GM12865 (cell line): ENCODE measurements around the gene ELMO1.

Source experiments
- DNase-seq: peaks from one replicate; pipeline ENCODE4 v3.0.0; 2010; ENCODE audit warnings: low read depth
- H3K4me3 ChIP-seq: 2 replicates; pipeline ENCODE4 v1.5.1; 2011; ENCODE audit warnings: mild to moderate bottlenecking, low read depth, low read length, control low read depth
- TF ChIP-seq, protein P1 (sequence below): IDR thresholded peaks from 2 replicates; pipeline ENCODE4 v1.5.1; 2011; ENCODE audit warnings: low read length, control low read depth, low read depth, inconsistent platforms; ENCODE audit not compliant: insufficient read depth; ENCODE audit errors: missing control alignments

ELMO1 gene

DNA sequence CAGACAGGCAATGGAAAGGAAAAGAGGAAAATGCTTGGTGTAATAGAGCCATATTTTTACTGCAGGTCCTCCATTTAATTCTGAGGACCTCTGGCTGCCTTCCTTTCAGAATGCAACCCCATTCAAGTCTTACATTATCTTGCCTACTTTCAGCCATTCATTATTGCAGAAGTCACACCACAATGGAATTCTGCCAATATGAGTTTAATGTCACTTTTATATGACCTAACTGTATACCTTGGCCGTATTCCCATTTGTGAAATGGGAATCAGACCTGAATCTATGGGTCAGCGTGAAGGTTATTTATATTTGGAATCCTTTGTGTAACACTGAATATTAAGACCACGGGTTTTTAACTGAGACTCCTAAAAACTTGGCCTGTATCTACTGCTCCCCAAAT is 482.6 kb downstream of the ELMO1 start:
- DNase-seq: no peak
- TF ChIP-seq, protein P1, sequence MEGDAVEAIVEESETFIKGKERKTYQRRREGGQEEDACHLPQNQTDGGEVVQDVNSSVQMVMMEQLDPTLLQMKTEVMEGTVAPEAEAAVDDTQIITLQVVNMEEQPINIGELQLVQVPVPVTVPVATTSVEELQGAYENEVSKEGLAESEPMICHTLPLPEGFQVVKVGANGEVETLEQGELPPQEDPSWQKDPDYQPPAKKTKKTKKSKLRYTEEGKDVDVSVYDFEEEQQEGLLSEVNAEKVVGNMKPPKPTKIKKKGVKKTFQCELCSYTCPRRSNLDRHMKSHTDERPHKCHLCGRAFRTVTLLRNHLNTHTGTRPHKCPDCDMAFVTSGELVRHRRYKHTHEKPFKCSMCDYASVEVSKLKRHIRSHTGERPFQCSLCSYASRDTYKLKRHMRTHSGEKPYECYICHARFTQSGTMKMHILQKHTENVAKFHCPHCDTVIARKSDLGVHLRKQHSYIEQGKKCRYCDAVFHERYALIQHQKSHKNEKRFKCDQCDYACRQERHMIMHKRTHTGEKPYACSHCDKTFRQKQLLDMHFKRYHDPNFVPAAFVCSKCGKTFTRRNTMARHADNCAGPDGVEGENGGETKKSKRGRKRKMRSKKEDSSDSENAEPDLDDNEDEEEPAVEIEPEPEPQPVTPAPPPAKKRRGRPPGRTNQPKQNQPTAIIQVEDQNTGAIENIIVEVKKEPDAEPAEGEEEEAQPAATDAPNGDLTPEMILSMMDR: no peak
- no peak overlapping the region for H3K4me3 ChIP-seq

DNA sequence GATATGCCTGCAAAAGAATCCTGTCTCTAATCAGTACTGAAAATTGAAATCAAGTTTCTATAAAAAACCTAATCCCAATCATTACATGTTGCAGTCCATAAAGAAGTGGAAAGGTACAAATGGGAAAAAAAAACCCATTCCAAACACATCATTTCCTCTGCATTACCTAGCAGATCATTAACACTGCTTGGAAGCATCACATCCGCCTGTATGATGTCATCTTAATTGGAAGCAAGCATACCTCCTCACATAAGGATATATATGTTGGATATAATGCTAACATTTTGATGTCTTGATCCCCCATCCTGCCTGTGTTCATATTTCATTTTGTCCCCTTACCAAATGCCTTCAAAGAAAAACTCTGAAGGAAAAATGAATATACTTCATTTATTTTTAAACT is 483.0 kb downstream of the ELMO1 start:
- no peak for DNase-seq
- H3K4me3 ChIP-seq: no peak overlapping the region
- TF ChIP-seq, protein P1: no peak

DNA sequence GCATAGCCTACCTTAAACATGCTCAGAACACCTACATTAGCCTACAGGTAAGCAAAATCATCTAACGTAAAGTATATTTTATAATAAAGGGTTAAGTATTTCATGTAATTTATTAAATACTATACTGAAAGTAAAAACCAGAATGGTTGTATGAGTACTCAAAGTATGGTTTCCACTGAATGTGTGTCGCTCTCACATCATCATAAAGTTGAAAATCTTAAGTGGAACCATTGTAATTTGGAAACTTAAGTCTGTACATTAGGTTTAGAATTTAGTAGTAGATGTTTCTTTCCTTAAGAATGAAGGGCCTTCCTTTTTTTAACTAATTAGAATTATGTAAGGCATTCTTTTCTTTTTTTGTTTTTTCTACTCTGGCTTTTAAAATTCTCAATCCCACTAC is 484.4 kb downstream of the ELMO1 start:
- H3K4me3 ChIP-seq: no peak overlapping the region
- DNase-seq: no peak
- TF ChIP-seq, protein P1: no peak

DNA sequence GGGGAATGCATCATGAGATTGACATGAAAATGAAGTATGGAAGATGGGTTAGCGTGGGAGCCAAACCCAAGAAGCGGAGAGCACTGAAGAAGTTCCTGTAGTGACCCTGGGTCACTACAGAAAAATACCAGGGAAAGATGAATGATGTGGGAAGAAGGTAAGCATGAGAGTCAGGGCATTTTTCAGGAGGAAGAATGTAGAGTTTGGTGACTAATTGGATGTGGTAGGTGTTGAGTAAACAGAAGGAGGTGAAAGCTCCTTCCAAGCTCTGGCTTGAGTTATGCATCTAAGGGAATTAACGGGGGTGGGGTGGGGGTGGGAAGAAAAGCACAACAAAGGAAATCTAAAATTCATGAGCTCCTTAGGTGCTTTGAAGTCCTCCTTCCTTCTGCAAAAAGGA is 486.3 kb downstream of the ELMO1 start:
- TF ChIP-seq, protein P1: no peak
- DNase-seq: no peak
- no peak overlapping the region for H3K4me3 ChIP-seq

DNA sequence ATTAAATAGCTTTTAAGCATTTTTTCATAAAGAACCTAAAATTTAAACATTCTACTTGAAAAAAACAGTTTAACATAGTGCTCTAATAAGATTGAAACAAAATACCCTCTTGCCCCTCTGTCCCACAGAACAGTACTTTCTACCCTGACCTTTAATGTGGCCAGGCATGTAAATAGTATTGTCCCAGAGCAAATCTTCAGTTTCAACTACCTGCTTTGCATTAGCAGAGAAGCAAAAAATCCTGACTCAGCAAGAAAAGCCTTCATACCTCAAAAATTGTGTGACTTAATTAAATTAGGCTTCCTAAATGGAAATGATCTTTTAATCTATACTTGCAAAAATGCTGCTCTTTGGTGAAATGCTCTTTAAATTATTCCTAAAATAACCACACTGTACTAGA is 487.0 kb downstream of the ELMO1 start:
- DNase-seq: peak; percentile 22
- no peak overlapping the region for H3K4me3 ChIP-seq
- TF ChIP-seq, protein P1: no peak

DNA sequence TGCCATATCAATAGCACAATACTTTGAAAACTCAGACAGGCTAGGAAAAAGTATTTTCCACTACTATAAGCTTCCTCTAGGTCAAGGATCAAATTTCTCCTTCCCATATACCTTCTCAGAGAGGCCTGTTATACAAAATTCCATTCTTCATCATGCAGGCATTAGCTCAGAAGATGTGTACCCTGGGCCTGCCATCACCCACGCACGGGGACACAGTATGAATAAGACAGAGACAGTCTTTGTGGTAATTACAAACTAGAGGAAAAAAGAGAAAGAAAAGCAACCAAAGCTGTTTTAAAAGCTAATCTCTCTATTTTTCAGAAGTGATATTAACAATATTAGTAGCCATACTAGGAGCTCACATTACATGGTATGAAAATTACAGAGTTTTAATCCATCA is 487.6 kb downstream of the ELMO1 start:
- no peak for DNase-seq
- H3K4me3 ChIP-seq: no peak overlapping the region
- TF ChIP-seq, protein P1: no peak

DNA sequence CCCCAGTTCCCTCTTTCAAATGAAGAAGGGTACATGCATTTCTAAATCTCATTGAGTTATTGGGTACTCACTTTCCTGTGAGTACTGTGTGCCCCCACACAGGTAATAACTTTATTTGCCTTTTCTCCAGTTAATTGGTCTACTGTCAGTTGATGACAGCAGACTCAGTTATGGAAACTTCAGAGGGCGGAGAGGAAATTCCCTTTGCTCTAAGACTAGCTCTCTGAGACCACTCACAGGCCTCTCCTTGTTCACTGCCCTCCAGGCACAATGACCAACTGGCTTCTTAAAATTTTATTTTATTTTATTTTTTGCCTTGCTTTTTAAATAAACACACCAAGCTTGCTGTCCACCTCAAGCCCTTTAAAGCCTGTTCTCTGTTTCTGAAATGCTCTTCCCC is 488.6 kb downstream of the ELMO1 start:
- DNase-seq: no peak
- H3K4me3 ChIP-seq: no peak overlapping the region
- TF ChIP-seq, protein P1: no peak
